ENCODE measurements around the gene C3. TPM values are rescaled to one million over a fixed set of nuclear protein-coding genes. Genes with fewer than 3 reads are reported as not detected.
A peak's percentile ranks its signal among the peaks of the same experiment; 100 is the strongest.
"Not testable (repeated sequence)": the region's sequence is repeated elsewhere in the genome, so short reads cannot be mapped to it uniquely, and the experiment has no call there.

The C3 gene
- total RNA-seq, 1 experiment from 2014 or later, result 4.7 TPM

DNA sequence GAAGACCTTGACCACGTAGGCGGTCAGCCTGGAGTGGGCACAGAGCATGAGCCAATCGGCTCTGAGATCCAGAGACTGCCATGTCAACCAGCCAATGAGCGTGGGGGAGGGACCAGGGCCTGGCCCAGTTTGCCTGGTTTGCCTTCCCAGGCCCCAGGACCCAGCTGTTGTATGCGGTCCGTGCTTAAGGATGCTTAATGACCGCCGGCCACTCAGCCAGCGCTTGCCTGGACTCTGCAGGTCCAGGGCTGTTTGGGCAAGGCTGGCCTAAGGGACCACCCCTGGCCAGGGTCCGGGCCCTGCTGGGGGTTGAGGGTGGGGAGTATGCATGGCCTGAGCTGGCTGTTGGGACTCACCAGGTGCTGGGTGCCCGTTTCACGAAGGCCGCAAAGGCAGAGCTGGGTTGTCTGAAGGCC, 27.4 kb downstream of the C3 start:
- no peak for DNase-seq (ENCODE audit: low spot score)

DNA sequence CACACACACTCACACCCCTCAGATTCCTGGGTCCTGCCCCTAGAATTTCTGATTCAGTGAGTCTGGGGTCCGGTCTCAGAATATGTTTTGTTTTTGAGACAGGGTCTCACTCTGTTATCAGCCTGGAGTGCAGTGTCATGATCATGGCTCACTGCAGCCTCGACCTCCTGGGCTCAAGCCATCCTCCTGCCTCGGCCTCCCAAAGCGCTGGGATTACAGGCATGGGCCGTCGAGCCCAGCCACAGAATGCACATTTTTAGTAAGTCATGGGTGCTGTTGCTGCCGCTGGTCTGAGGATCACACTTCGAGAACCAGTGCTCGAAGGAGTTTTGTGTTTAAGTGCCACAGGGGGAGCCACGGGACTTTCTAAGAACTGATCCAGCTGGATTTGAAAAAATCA, 28.4 kb downstream of the C3 start:
- DNase-seq (ENCODE audit: low spot score), result no peak

DNA sequence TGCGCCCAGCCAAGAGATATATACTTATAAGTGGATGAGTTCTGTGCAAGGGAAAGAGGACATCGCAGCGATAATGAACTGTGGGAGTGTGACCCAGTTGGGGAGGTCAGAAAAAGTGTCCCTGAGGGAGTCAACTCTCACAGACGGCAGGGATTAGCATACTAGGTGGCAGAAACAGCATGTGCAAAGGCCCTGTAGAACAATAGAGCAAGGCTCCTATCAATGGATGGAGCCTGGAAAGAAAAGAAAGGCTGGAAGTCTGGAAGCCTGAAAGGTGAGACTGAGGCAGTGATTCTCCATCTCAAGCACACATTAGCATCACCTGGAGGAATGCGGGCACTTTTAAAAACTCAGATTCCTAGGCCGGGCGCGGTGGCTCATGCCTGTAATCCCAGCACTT, 29.1 kb downstream of the C3 start:
- DNase-seq (ENCODE audit: low spot score), result no peak

DNA sequence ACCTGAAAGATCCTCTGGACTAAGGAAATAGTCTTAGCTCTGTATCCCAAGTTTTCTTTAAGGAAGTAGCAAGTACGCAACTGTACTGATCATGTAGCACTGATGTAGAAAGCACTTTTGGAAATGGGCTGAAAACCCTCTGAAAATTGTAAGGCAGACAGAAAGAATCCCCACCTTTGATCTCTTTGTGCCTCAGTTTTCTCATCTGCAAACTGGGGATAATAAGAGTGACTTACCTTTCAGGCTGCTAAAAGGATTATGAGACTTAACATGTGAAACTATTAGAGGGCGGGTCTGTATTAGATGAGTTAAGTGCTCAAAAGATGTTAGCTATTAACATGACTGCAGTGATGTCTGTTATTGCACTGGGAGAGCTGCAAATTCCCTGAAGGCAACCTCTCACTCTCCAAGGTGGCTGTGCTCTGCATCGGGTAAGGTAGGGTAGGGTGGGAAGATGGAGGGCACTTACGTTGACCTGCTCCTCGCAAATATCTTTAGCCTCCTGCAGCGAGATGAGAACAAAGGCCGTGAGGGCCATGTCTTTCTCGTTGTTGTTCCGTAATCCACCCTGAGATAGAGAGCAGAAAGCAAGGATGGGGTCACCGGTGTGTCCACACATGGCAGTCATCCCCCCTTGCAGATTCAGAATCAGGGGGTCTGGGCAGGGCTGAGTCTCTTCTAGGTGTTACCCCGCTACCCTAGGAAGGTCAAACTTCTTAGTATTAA, 30.1 kb downstream of the C3 start:
- no peak for DNase-seq (ENCODE audit: low spot score)

DNA sequence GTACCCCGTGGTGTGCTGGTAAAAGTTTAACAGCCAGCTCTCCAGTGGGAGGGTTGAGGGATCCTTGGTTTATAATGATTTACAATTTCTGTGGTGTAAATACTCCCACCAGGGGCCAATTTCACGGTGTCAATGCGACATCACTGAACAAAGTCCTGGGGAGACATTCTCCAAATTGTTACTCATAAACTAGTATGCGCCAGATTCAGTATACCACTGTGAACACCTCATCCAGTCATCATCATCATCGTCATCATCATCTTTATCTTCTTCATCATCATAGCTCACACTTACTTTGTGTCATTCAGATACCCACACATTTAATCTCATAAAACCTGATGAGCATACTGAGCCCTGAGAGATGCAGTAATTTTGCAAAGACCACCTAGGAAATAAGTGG, 33.3 kb downstream of the C3 start:
- DNase-seq (ENCODE audit: low spot score), result no peak

DNA sequence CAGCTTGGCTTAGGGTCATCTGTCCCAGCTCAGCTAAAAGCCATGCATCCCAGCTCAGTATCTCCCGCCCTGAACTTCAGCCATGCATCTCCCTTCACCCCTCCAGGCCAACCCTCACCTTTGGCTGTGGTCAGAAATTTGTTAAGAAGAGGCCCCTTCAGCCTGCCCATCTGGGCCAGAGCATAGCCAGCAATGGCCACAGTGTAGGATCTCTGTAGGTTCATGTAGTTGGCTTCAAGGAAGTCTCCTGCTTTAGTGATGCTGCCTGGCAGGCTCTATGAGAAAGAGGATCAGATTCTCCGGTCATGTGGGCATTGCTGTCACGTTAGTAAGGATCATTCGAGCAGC, 33.8 kb downstream of the C3 start:
- no peak for DNase-seq (ENCODE audit: low spot score)

DNA sequence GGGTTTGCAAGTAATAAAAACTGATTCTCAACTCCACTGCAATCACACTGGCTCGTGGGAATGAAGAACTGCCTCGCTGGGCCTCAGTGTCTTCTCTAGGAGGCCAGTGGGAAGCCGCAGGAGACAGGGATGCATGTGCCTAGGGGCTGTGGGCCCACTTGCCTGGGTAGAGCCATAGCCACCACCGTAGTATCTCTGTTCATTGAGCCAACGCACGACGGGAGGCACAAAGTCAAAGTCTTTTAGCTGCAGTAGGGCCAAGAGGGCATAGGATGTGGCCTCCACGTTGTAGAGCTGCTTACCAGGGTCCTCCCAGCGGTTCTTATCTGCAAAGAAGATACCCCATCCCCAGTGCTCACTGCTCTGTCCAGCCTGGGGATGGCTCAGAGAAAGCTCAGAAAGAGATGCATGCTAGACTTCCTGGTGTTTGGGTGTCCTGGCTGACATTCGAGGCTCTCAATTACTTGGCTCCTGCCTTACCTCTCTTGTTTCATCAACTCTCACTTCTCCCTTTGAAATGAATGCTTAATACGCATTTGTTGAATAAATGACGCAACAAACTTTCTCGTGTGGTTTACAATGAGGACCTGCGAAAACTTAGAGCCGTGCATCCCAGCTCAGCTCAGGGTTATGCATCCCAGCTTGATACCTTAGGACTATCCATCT, 34.4 kb downstream of the C3 start:
- no peak for DNase-seq (ENCODE audit: low spot score)

DNA sequence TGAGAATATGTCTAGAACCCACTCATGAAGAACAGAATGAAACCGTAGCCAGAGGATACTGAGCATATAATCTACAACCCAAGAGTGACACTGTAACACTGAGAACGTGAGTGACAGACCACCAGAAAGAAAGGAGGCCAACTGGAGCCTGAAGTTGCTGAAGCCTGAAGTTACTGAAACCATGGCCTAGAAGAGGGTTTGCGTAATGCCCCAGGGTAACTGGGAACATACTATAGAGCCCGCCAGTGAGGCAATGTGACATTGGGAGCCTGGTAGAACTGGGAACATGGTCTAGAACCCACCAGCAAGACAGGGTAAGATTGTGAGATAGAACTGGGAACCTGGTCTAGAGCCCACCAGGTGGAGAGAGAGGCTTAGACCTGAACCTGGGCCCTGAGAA, 35.0 kb downstream of the C3 start:
- DNase-seq (ENCODE audit: low spot score), result no peak

DNA sequence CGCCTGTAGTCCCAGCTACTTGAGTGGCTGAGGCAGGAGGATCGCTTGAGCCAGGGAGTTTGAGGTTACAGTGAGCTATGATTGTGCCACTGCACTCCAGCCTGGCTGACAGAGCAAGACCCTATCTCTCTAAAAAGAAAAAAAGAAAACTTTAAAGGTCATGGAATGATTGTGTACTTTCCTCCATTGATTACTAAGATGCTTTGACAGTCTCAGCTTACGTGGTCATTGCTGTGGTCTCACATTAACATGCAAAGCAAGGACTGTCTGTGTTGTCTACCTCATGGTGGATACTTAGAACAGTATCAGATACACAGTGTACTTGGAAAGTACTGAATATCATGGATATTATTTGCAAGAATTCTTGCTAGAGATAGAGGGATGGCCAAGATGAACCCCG, 36.5 kb downstream of the C3 start:
- no peak for DNase-seq (ENCODE audit: low spot score)

DNA sequence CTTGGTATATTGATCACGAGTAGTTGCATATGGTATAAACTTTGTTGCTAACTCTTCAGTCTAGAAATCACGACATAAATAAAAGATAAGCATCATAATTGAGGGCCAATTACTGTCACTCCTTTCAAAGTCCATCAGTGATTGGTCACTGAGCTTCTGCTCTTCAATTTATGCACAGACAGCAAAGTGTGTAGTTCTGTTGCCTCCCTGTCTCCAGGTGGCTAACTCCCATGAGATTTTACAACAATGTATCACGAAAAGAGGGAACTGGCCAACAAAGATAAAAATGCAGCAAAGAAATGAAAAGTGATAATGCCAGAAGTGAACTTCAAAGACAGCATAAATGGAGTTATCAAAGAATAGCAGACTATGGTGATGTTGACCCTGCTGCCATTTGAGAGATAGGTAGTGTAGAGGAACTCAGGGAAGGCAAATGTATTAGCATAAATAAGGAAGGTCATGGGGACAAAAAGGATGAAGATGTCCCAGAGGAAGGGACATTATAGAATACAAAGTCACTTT, 37.8 kb downstream of the C3 start:
- DNase-seq (ENCODE audit: low spot score), result no peak

DNA sequence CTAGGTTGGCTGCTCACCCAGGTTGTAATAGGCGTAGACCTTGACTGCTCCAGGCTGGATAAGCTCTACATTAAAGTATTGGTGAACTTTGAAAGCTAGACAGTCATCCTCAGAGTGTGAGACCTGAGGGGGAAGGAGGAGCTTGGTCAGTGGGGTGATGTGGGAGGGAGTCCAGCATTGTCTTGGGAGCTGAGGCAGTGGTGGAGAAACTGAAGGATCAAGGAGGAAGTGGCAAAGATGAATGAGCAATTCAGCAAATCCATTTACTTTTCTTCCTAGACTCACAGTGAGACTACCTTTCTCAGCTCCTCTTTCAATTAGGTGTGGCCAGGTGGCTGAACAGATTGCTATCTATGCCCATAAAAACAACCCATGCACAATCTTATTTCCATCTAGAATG, 40.3 kb downstream of the C3 start:
- DNase-seq (ENCODE audit: low spot score), result no peak

DNA sequence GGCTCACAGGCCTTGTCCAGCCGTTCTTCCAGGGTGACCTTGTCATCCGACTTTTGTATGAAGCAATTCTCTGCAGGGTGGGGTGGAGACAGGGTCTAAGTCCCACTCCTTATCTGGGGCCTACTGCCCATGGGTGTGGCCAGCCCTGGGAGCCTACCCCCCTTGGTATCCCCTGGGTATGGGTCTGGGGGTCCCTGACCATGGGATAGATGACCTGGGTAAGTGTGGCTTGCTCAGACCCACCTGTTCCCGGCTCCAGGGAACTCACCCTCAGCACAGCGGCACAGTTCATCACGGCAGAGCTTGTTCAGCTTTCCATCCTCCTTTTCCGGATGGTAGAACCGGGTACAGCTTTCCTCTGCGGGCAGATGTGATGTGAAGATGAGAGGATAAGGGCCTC, 41.3 kb downstream of the C3 start:
- no peak for DNase-seq (ENCODE audit: low spot score)

DNA sequence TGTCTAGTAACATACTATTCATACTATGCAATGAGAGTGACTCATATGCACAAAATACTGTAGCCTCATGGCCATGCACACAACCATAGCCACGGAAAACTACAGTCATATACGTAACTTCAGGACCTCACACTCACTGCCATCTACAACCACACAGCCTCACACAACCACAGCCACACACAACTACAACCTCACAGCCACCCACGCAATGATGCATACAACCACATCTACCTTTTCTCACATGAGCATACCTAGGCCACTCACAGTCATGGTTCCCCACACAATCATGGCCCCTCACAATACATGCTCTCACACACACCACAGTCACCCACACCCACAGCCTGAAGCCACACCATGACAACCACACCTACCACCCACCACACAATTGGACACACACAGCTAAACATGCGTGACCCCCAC, 41.8 kb downstream of the C3 start:
- DNase-seq (ENCODE audit: low spot score), result no peak

DNA sequence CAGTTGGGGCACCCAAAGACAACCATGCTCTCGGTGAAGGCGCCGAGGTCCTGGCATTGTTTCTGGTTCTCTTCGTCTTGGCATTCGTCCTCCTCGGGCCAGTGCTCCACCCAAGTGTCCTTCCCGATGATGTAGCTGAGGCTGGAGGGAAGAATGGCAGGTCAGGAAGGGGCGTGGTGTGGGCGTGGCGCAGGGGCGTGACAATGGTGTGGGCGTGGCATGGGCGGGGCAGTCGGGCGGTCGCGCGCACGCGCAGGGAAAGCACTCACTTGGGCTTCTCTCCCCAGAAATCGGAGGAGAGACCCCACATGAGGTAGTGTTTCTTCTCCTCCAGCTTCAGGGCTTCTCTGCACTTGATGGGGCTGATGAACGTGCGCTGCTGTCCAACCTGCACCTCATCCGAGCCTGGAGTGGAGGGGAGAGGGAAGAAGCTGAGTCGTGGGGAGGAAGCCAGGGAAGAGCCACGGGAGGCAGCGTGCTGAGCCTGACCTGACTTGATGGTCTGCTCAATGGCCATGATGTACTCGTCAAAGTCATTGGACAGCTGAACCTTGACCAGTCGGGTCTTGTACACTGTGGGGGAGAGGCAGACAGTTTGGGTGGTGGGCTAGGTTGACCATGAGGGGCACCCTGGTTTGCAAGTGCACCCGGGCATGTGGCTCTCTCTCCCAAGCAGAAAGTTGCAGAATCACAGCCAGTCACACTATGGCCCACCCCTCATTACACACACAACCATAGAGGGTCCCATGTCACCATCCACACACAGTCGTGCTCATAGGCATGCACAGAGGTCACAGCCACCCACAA, 42.4 kb downstream of the C3 start:
- no peak for DNase-seq (ENCODE audit: low spot score)

DNA sequence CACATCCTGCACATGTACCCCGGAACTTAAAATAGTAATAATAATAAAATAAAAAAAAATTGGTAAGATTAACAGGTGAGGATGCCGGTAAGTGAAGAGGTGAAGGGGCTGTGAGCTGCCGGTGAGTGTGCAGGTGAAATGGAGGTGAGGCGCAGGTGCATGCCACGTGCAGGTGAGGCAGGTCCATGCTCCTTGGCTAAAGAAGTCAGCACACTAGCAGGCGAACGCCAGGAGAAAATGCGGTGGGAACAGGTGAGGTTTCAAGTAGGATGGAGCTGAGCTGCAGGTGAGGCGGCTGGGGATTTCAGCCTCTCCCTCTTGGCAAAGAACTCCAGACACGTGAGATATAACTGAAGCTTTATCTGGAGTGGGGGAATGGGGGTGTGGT, 43.0 kb downstream of the C3 start:
- DNase-seq (ENCODE audit: low spot score), result no peak

DNA sequence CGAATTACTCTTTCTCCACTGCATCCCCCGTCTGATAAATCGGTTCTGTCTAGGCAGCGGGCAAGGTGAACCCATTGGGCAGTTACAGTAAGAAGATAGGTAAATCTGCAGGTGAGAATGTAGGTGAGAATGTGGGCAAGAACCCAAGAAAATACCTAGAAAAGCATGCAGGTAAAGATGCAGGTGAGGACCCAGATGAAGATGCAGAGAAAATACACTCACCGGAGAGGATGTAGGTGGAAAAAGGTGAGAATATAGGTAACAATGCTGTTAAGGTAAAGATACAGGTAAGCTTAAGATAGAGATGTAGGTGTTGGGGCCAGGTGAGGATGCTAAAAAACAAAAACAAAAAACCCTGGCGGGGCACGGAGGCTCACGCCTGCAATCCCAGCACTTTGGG, 44.2 kb downstream of the C3 start:
- DNase-seq (ENCODE audit: low spot score), result no peak

DNA sequence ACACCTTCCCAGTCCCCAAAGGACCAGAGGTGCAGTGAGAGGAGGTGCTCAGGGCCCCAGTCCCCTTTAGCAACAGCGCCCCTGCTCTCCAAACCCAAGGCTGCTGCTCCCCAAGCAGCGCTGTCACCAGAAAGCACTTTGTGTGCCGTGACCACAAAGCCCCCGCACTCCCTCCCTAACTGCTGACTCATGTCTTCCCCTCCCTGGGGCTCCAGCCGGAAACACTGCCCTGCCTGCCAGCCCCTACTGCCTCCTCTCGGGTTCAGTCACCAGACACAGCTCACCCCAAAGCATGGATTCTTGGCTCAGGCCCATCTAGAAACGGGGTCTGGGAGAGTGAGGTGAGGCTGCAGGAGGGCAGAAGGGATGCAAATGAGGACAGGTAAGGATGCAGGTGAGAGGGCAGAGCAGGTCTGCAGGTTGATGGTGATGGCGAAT, 45.6 kb downstream of the C3 start:
- peak; percentile 93 for DNase-seq (ENCODE audit: low spot score)

DNA sequence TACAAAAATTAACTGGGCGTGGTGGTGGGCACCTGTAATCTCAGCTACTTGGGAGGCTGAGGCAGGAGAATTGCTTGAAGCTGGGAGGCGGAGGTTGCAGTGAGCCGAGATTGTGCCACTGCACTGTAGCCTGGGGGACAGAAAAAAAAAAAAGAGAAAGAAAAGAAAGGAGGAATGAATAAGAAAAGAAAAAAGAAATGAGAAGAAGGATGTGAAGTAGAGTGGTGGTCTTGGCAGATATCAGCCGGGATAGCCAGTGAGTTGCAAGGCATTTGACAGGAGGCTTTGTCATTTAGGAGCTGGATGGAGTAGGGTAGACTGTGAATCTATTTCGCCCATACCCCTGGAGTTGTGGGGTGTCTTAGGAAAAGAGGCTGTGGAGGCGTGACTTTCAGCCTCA, 46.0 kb downstream of the C3 start:
- not testable (repeated sequence) for DNase-seq (ENCODE audit: low spot score)

DNA sequence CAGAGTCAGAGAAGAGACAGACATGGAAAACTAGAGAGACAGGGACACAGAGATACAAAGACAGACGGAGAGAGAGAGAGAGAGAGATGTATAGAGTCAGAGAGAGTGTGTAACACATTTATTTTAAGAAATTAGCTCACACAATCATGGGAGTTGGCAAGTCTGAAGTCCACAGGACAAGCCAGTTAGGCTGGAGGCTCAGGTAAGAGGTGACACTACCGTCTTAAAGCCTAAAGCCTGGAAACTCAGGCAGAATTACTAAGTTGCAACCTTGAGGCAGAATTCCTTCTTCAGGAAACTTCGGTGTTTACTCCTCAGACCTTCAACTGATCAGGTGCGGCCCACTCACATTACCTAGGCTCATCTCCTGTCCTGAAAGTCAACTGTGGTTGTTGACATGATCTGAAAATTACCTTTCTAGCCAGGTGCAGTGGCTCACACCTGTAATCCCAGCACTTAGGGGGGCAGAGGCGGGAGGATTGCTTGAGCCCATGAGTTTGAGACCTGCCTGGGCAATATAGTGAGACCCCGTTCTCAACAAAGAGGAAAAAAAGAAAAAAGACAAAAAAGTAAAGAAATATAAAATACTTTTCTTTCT, 47.7 kb downstream of the C3 start:
- DNase-seq (ENCODE audit: low spot score), result no peak

DNA sequence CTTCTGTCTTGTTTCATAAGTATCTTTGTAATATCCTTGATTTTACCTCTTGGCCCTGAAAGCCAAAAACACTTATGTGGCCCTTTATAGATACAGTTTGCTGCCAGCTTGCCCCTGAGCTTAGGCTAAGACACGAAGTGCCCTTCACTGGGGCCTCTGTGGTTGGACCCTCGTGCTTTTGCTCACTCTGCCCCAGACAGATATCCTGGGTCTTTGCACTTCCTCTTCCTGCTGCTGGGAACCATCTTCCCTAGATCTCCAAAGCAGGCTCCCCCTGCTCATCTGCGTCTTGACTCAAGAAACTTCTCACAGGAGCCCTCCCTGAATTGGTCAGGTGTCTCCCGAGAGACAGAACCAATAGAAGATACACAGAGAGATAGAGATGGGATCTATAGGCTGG, 48.5 kb downstream of the C3 start:
- DNase-seq (ENCODE audit: low spot score), result no peak

DNA sequence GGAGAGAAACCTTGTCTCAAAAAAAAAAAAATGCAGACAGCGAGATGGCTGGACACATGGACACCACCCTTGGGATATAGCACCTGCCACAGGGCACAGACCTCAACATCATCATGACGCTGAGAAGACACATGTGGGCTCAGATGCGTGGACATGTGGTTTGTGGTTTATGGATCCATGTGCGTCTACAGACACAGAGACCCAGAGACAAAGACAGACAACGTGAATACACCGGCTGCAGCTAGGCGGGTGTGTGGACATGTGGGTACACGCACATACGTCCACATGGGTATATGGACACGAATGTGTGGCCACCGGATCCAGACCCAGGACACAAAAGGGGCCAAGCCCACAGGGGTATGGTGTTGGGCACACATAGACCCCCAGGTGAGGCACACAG, 51.8 kb downstream of the C3 start:
- DNase-seq (ENCODE audit: low spot score), result no peak

DNA sequence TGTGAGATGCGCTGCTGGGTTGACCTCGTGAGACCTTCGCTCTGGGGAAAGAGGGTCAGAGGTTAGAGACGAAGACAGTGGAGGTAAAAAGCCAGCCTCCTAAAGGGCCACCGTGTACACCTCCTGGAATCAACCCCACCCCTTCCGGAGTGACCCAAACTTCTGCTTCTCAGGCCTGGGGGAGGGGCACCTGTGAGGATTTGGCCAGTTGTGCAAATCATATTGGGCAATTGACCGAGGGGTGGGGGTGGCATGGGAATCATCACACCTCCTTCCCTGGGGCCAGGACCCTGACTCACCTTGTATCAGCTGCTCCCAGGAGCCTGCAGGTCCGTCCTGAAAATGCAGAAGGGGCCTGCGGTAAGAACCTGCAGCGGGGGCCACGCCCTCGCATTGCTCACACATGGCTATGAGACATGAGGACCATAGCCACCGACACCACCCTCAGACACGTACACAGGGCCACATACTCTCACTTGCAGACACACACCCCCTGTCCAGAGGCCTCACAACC, 53.3 kb downstream of the C3 start:
- DNase-seq (ENCODE audit: low spot score), result no peak
